Brain microvascular endothelial cell (primary cell): Measurements from ENCODE around the gene CEP41.

Experiments used
- DNase-seq: peaks from one replicate; pipeline ENCODE4 v3.0.0-alpha.2; 2020
- H3K27ac ChIP-seq: fragments of 250-450 bp; sonication (Bioruptor Pico); 2 replicates; pipeline ENCODE4 v1.5.1; 2020; ENCODE audit warnings: mild to moderate bottlenecking, moderate library complexity
- H3K27me3 ChIP-seq: fragments of 250-450 bp; sonication (Bioruptor Pico); replicated peaks from 2 replicates; pipeline ENCODE4 v1.5.1; 2020; ENCODE audit warnings: mild to moderate bottlenecking
- H3K36me3 ChIP-seq: fragments of 250-450 bp; sonication (Bioruptor Pico); replicated peaks from 2 replicates; pipeline ENCODE4 v1.5.1; 2020; ENCODE audit warnings: mild to moderate bottlenecking
- H3K4me3 ChIP-seq: 2 replicates; pipeline ENCODE4 v1.5.1; 2011; ENCODE audit warnings: low read depth, mild to moderate bottlenecking, control low read depth, low read length, moderate library complexity
- CTCF ChIP-seq: IDR thresholded peaks from 2 replicates; pipeline ENCODE4 v1.5.1; 2011; ENCODE audit warnings: low read depth, mild to moderate bottlenecking, moderate library complexity, low read length, control low read depth, inconsistent platforms; ENCODE audit errors: missing control alignments
- in situ Hi-C: cut with HindIII; loops from 2 replicates; pipeline ENCODE4 v1.10.0; 2017; ENCODE audit warnings: low sequenced_read_pairs, low pct_ligation_motif_present

The CEP41 gene

GRCh38 chr7:130446259-130446658 lies 5.4 kb upstream of the CEP41 start:
- no peak overlapping the region for H3K27ac ChIP-seq
- in situ Hi-C loops = no loop called here
- DNase-seq = no peak
- no peak for TF ChIP-seq CTCF
- no peaks in the 10 kb centered on the region for H3K27me3 ChIP-seq
- H3K4me3 ChIP-seq = no peak overlapping the region
- no peaks in the 10 kb centered on the region for H3K36me3 ChIP-seq

- in situ Hi-C loops = no loop called here
Observed at GRCh38 chr7:130444751-130445407, 4.1 kb upstream of the CEP41 start.

GRCh38 chr7:130444234-130444633 lies 3.4 kb upstream of the CEP41 start:
- in situ Hi-C loops = no loop called here
- TF ChIP-seq CTCF = no peak
- no peak overlapping the region for H3K27ac ChIP-seq
- H3K4me3 ChIP-seq = no peak overlapping the region
- no peak for DNase-seq
- no peaks in the 10 kb centered on the region for H3K36me3 ChIP-seq
- no peaks in the 10 kb centered on the region for H3K27me3 ChIP-seq

More at GRCh38 chr7:130444751-130445407, 4.1 kb upstream of the CEP41 start:
- no peak for TF ChIP-seq CTCF
- Histone ChIP-seq H3K4me3 (no peak overlapping the region), H3K27me3 (no peaks in the 10 kb centered on the region), H3K27ac (no peak overlapping the region), H3K36me3 (no peaks in the 10 kb centered on the region)
- DNase-seq = no peak

- no peak for TF ChIP-seq CTCF
- in situ Hi-C loops = no loop called here
Observed at GRCh38 chr7:130442601-130443000, 1.8 kb upstream of the CEP41 start.

GRCh38 chr7:130441408-130441869 lies 623 bp upstream of the CEP41 start:
- Histone ChIP-seq H3K27me3 (no peaks in the 10 kb centered on the region), H3K27ac (peak overlapping the region; percentile 91), H3K36me3 (no peaks in the 10 kb centered on the region), H3K4me3 (peak overlapping the region; percentile 51)
- no peak for TF ChIP-seq CTCF
- DNase-seq = no peak
- in situ Hi-C loops = no loop called here

More at GRCh38 chr7:130442601-130443000, 1.8 kb upstream of the CEP41 start:
- Histone ChIP-seq H3K36me3 (no peaks in the 10 kb centered on the region), H3K4me3 (no peak overlapping the region), H3K27me3 (no peaks in the 10 kb centered on the region), H3K27ac (no peak overlapping the region)
- no peak for DNase-seq

- H3K36me3 ChIP-seq = no peaks in the 10 kb centered on the region
- no peak for TF ChIP-seq CTCF
- no peak overlapping the region for H3K27ac ChIP-seq
- in situ Hi-C loops = no loop called here
- H3K4me3 ChIP-seq = no peak overlapping the region
- no peak for DNase-seq
- no peaks in the 10 kb centered on the region for H3K27me3 ChIP-seq
Observed at GRCh38 chr7:130436253-130436652, 4.6 kb downstream of the CEP41 start.
